BLaER1 (cell line): ENCODE measurements around the gene AP2B1.
A peak's percentile ranks its signal among the peaks of the same experiment; 100 is the strongest.

Experiments
- H3K27ac ChIP-seq: shearing (Covaris generic); formaldehyde crosslinking; 2 replicates; pipeline ENCODE4 v1.8.1; 2022
- H3K27me3 ChIP-seq: shearing (Covaris generic); formaldehyde crosslinking; 2 replicates; pipeline ENCODE4 v1.8.1; 2022
- H3K36me3 ChIP-seq: shearing (Covaris generic); formaldehyde crosslinking; 2 replicates; pipeline ENCODE4 v1.8.1; 2022
- H3K4me1 ChIP-seq: shearing (Covaris generic); formaldehyde crosslinking; 2 replicates; pipeline ENCODE4 v1.8.1; 2022
- H3K4me2 ChIP-seq: shearing (Covaris generic); formaldehyde crosslinking; 2 replicates; pipeline ENCODE4 v1.8.1; 2022
- H3K4me3 ChIP-seq: shearing (Covaris generic); formaldehyde crosslinking; 2 replicates; pipeline ENCODE4 v1.8.1; 2022
- H3K9ac ChIP-seq: shearing (Covaris generic); formaldehyde crosslinking; 2 replicates; pipeline ENCODE4 v1.8.1; 2022
- H3K9me3 ChIP-seq: shearing (Covaris generic); formaldehyde crosslinking; 2 replicates; pipeline ENCODE4 v1.8.1; 2022
- H4K20me1 ChIP-seq: shearing (Covaris generic); formaldehyde crosslinking; 2 replicates; pipeline ENCODE4 v1.8.1; 2022
- Cebpa-rat ChIP-seq: shearing (Covaris generic); IDR thresholded peaks from 2 replicates; pipeline ENCODE4 v1.8.1; 2022

AP2B1 gene

DNA sequence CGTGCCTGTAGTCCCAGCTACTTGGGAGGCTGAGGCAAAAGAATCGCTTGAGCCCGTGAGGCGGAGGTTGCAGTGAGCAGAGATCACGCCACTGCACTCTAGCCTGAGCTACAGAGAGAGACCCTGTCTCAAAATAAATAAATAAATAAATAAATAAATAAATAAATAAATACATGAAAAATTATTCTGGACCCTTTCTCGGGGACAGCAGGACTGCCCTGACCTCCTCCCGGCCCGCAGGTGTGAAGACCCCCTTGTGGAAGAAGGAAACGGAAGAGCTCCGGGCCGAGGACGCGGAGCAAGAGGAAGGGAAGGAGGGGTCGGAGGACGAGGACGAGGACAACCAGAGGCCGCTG is 176.6 kb downstream of the AP2B1 start:
- Histone ChIP-seq H3K36me3 (no peaks in the 10 kb centered on the region), H3K4me2 (peak overlapping the region; percentile 90), H3K4me1 (peaks cover 28% of the 10 kb centered on the region), H3K9ac (peak overlapping the region; percentile 75; the same call in 1 of the 2 replicates), H3K9me3 (no peaks in the 10 kb centered on the region), H3K4me3 (peak overlapping the region; percentile 73), H3K27me3 (no peaks in the 10 kb centered on the region), H3K27ac (peak overlapping the region; percentile 74), H4K20me1 (no peaks in the 10 kb centered on the region)
- no peak for TF ChIP-seq Cebpa-rat

DNA sequence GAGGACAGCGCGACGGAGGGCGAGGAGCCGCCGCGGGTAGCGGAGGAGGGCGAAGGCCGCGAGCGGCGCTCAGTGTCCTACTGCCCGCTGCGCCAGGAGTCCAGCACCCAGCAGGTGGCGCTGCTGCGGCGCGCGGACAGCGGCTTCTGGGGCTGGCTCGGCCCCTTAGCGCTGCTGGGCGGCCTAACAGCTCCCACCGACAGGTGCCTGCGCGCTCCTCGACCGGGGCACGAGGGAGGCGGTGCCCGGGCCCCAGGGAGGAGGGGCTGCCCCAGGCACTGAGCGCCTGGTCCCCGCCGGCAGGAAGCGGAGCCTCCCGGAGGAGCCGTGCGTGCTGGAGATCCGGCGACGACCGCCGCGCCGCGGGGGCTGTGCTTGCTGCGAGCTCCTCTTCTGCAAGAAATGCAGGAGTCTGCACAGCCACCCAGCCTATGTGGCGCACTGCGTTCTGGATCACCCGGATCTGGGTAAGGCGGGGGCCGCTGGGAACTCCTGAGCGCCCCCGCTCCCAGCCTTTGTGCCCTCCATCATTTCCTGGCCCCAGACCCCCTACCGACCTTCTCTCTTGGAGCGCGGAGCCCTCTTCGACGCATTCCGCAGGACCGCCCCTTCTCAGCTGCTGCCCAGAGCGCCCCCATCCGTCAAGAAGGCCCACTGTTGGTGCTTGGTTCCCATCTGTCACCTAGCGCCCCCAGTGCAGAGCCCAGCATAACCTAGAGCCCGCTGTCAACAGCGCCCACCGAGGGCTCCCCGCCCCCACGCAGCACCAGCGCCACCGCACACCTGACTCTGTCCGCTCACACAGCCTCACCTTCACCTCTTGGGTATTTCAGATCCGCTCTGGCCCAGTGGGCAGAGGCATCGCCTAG is 177.2 kb downstream of the AP2B1 start:
- TF ChIP-seq Cebpa-rat = no peak
- Histone ChIP-seq H3K27me3 (no peaks in the 10 kb centered on the region), H3K9ac (peak overlapping the region; percentile 75), H3K4me3 (peak overlapping the region; percentile 73), H3K4me1 (peaks cover 28% of the 10 kb centered on the region), H3K36me3 (no peaks in the 10 kb centered on the region), H4K20me1 (no peaks in the 10 kb centered on the region), H3K9me3 (no peaks in the 10 kb centered on the region), H3K4me2 (peak overlapping the region; percentile 90), H3K27ac (peak overlapping the region; percentile 74)

- TF ChIP-seq Cebpa-rat = no peak
- Histone ChIP-seq H3K4me1 (peaks cover 28% of the 10 kb centered on the region), H3K9me3 (no peaks in the 10 kb centered on the region), H3K4me2 (peak overlapping the region; percentile 90), H3K27ac (peak overlapping the region; percentile 74; the same call in 1 of the 2 replicates), H3K4me3 (peak overlapping the region; percentile 73), H4K20me1 (no peaks in the 10 kb centered on the region), H3K27me3 (no peaks in the 10 kb centered on the region), H3K36me3 (no peaks in the 10 kb centered on the region), H3K9ac (peak overlapping the region; percentile 75)
Measured at GRCh38 chr17:35765086-35765710, 178.1 kb downstream of the AP2B1 start.

DNA sequence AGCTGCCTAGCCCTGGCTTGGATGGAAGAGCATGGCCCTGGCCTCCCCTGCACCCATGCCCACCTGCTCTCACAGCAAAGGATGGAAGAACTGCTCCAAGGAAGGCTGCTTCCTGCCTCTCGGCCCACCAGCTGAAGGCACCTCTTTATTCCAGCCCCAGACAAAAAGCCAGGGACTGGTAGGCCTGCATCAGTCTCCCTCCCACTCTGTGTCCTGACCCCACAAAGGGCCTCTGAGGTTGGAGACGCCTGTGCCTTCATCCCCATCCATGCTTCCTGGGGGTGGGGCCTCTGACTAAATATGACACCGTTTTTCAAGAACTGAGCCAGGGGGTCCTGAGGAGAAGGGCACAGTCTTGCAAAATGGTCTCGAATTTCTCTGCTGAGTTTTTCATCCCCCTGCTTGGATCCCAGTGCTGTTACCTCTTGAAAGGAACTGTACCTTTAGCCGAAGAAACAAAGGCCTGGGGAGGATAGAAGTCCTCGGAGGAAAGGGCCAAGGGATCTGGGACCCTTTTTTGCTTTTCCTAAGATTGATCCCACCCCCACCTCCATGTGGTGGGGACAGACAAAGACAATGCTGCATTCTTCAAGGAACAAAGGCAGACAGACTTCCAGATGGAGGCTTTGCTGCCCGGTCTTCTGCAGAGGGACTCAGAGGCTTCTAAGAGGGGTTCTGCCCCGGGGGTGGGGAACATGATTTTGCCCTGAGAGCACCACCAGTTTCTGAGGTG is 178.8 kb downstream of the AP2B1 start:
- Histone ChIP-seq H3K9me3 (no peaks in the 10 kb centered on the region), H3K4me2 (peak overlapping the region; percentile 90), H3K27ac (0 out of 2 replicates have a peak overlapping the region, but pooled peaks have one; percentile 38), H3K36me3 (no peaks in the 10 kb centered on the region), H4K20me1 (no peaks in the 10 kb centered on the region), H3K9ac (0 out of 2 replicates have a peak overlapping the region, but pooled peaks have one; percentile 27), H3K27me3 (no peaks in the 10 kb centered on the region), H3K4me3 (no peak overlapping the region), H3K4me1 (peaks cover 28% of the 10 kb centered on the region)
- no peak for TF ChIP-seq Cebpa-rat

DNA sequence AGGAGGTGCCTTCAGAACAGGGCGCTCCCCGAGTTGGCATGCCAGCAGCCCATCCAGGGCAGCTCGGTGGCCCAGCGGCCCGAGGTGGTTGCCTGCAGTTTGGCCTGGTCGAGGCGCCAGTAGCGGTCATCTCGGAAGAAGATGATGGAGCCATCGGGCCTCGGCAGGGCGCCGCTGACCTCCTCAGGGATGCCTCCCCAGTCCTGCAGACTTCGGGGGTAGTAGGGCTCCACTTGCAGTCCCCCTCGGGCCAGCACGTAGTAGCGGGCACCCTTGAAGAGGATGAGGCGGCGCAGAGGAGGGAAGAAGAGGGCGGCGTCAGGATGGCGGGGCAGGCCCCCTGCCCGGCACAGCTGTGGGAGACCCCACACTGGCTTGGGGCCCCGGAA is 179.4 kb downstream of the AP2B1 start:
- H3K4me2 ChIP-seq = peak overlapping the region; percentile 90; the same call in 1 of the 2 replicates
- TF ChIP-seq Cebpa-rat = no peak

DNA sequence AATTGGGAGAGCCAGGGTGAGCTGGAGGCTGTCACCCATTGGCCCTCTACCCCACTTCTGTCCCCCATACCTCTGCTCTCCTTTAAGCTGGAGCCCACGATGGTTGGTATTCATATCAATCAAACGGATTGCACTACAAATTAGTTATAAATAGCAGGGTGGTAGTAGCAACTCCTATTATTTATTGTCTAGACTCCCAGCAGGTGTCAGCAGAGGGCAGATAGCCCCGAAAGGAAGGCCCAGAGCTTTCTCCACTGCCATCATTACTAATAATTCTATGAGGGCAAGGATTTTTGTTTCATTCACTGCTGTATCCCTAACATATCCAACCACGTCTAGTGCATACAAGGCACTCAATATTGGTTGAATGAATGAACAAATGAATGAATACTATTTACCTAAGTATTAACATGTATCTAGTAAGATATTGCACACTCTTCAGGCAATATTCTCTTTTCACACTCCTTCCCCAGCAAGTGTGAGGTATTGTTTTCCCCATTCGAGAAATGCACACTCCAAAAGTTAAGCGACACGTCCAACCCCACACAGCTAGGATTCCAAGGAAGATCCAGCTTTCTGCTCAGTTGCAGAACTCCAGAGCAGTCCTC is 179.9 kb downstream of the AP2B1 start:
- Histone ChIP-seq H3K4me2 (no peak overlapping the region), H3K27me3 (no peaks in the 10 kb centered on the region), H3K4me1 (peaks cover 32% of the 10 kb centered on the region), H3K36me3 (no peaks in the 10 kb centered on the region), H3K9ac (no peak overlapping the region), H3K9me3 (no peaks in the 10 kb centered on the region), H4K20me1 (no peaks in the 10 kb centered on the region), H3K4me3 (no peak overlapping the region), H3K27ac (no peak overlapping the region)
- no peak for TF ChIP-seq Cebpa-rat

More for the DNA sequence above, 179.4 kb downstream of the AP2B1 start:
- H4K20me1 ChIP-seq = no peaks in the 10 kb centered on the region
- no peak overlapping the region for H3K9ac ChIP-seq
- no peaks in the 10 kb centered on the region for H3K9me3 ChIP-seq
- no peaks in the 10 kb centered on the region for H3K27me3 ChIP-seq
- H3K4me1 ChIP-seq = peaks cover 28% of the 10 kb centered on the region
- H3K4me3 ChIP-seq = no peak overlapping the region
- H3K27ac ChIP-seq = 0 out of 2 replicates have a peak overlapping the region, but pooled peaks have one; percentile 38
- no peaks in the 10 kb centered on the region for H3K36me3 ChIP-seq

DNA sequence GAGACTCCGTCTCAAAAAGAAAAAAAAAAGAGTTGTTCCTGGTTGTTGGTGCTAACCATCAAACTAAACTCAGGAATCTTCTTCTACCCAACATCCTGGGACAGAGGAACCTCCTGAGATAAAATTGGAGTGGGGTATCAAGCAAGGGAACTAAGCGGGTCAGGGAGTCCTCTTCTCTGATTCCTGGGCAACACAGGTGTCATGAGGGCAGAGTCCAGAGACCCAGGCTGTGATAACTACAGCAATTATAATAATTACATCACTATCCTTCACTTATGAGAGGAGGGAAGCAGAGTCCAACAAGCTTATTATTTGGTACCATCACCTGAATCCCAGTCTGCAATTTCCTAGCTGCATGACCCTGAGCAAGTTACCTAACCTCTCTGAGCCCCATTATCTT is 181.7 kb downstream of the AP2B1 start:
- Histone ChIP-seq H3K9me3 (no peaks in the 10 kb centered on the region), H3K4me2 (no peak overlapping the region), H4K20me1 (no peaks in the 10 kb centered on the region), H3K4me1 (peaks cover 47% of the 10 kb centered on the region), H3K27me3 (no peaks in the 10 kb centered on the region), H3K9ac (no peak overlapping the region), H3K36me3 (no peaks in the 10 kb centered on the region), H3K27ac (no peak overlapping the region), H3K4me3 (no peak overlapping the region)
- TF ChIP-seq Cebpa-rat = no peak

- Histone ChIP-seq H3K9ac (no peak overlapping the region), H3K4me3 (no peak overlapping the region), H3K27ac (no peak overlapping the region), H3K9me3 (no peaks in the 10 kb centered on the region), H3K4me2 (no peak overlapping the region), H3K27me3 (no peaks in the 10 kb centered on the region), H4K20me1 (no peaks in the 10 kb centered on the region), H3K36me3 (no peaks in the 10 kb centered on the region), H3K4me1 (peaks cover 53% of the 10 kb centered on the region)
- TF ChIP-seq Cebpa-rat = no peak
Measured at GRCh38 chr17:35769895-35770486, 182.9 kb downstream of the AP2B1 start.

GRCh38 chr17:35773129-35773528 is 186.0 kb downstream of the AP2B1 start:
- Histone ChIP-seq H3K27me3 (no peaks in the 10 kb centered on the region), H3K9me3 (no peaks in the 10 kb centered on the region), H4K20me1 (no peaks in the 10 kb centered on the region), H3K27ac (peak overlapping the region; percentile 86), H3K4me3 (peak overlapping the region; percentile 32; the same call in 1 of the 2 replicates), H3K9ac (peak overlapping the region; percentile 71), H3K36me3 (no peaks in the 10 kb centered on the region), H3K4me1 (peaks cover 43% of the 10 kb centered on the region), H3K4me2 (peak overlapping the region; percentile 85)
- TF ChIP-seq Cebpa-rat = no peak
